ENCODE results near the gene NCOA6. TPM values are rescaled to one million over a fixed set of nuclear protein-coding genes. Genes with fewer than 3 reads are reported as not detected.
A peak's percentile ranks its signal among the peaks of the same experiment; 100 is the strongest.

Gene NCOA6
- polyA plus RNA-seq (2013, experiment 1 of 2) = 22.4 TPM
- 23.7 TPM for polyA plus RNA-seq (2013, experiment 2 of 2)

DNA sequence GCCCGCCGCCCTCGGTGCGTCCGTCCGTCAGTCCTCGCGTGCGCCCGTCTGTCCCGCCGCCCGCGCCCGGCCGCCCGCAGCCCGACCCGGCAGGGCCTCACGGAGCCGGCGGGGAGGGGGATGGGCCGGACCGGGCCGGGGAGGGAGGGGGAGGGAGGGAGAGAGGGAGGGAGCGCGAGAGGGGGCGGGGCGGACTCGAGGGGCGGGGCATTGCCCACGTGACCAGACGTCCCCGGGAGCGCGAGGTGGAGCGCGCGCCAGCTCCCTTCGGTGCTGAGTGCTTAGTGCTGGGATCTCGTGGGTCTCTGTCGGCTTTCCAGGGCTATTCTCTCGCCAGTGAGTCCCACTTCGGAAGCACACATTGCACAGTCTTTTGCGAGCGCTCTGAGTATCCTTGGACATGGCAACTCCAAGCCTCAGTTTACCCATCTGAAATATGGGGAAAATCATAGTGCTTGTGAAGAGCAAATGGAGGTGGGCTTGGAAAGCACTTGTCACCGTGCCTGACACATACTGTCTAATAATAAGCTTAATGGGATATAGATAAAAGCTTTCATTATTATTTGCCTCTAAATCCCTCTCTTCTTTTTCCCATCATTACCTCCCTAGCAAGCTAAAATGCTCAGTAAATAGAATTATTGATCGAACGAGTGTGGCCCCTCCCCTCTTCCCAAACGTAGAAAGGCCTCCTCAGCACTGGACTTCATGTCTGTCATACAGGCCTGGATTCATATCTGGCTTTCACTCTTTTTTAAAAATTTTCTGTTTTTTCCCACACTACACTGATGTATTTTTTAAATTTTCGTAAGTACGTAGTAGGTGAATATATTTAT is at the start of gene NCOA6:
NCOA6 (minus strand) TSS at position 122 of the 833 bp plus-strand sequence. CDS start 43,296 bp downstream, outside the sequence.
- no peaks in the 10 kb centered on the region for H3K9me3 ChIP-seq (ENCODE audit: control insufficient read depth, low read length)
- H3K36me3 ChIP-seq (ENCODE audit: control insufficient read depth, insufficient read depth, low read length) = peaks cover 6% of the 10 kb centered on the region
- H3K27ac ChIP-seq (ENCODE audit: low read depth, low read length, severe bottlenecking) = peak within 1 kb of the TSS; percentile 71
- H3K4me3 ChIP-seq (ENCODE audit: extremely low read depth, insufficient read depth, low read length, poor library complexity, severe bottlenecking) = peak within 1 kb of the TSS; percentile 78
- WGBS, 2 experiments (ENCODE audit: insufficient coverage in 2 of 2) = 17 to 23% methylated on average over 21 to 22 of the region's 52 CpGs
- H3K4me1 ChIP-seq (ENCODE audit: control insufficient read depth, insufficient read depth, low read length, poor library complexity, severe bottlenecking) = no peaks in the 10 kb centered on the region

DNA sequence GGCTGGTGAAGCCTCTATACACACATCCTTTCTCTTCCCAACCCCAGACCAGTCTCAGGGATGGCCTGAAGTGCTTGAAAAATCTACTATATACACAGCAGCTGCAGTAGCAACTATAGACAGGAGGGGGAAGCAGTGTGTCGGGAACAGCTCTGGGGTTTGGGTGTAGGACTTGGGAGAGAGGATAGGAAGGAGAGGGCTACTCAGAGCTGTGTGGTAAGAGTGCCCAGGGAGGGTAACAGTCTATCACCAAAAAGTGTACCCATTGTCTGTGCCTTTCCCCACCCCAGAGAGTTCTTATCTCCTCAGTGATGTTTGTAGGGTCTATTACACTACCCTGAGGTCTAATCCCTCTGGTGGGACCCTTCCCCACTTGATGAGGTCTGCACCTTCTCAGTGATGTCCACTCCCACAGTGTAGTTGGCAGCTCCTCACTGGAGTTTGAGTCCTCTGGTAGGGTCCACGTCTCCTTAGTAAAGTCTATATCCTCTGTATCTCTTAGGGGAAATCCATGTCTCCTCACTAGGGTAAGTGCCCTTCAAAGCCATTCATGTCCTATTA is 48.7 kb upstream of the NCOA6 start:
- Histone ChIP-seq H3K27ac (ENCODE audit: low read depth, low read length, severe bottlenecking) (no peak overlapping the region), H3K4me3 (ENCODE audit: extremely low read depth, insufficient read depth, low read length, poor library complexity, severe bottlenecking) (no peak overlapping the region), H3K4me1 (ENCODE audit: control insufficient read depth, insufficient read depth, low read length, poor library complexity, severe bottlenecking) (peaks cover 8% of the 10 kb centered on the region), H3K36me3 (ENCODE audit: control insufficient read depth, insufficient read depth, low read length) (peaks cover 13% of the 10 kb centered on the region), H3K9me3 (ENCODE audit: control insufficient read depth, low read length) (no peaks in the 10 kb centered on the region)
- 50 to 71% methylated on average over 1 of the region's 2 CpGs for WGBS, 2 experiments (ENCODE audit: insufficient coverage in 2 of 2)

GRCh38 chr20:34873583-34874093 is 48.2 kb upstream of the NCOA6 start:
- 100% methylated on average over 1 of the region's 3 CpGs; no CpG with 5 or more reads in 1 of the 2 experiments for WGBS, 2 experiments (ENCODE audit: insufficient coverage in 2 of 2)
- H3K27ac ChIP-seq (ENCODE audit: low read depth, low read length, severe bottlenecking) = no peak overlapping the region
- peaks cover 8% of the 10 kb centered on the region for H3K4me1 ChIP-seq (ENCODE audit: control insufficient read depth, insufficient read depth, low read length, poor library complexity, severe bottlenecking)
- H3K4me3 ChIP-seq (ENCODE audit: extremely low read depth, insufficient read depth, low read length, poor library complexity, severe bottlenecking) = no peak overlapping the region
- H3K36me3 ChIP-seq (ENCODE audit: control insufficient read depth, insufficient read depth, low read length) = peaks cover 13% of the 10 kb centered on the region
- no peaks in the 10 kb centered on the region for H3K9me3 ChIP-seq (ENCODE audit: control insufficient read depth, low read length)

DNA sequence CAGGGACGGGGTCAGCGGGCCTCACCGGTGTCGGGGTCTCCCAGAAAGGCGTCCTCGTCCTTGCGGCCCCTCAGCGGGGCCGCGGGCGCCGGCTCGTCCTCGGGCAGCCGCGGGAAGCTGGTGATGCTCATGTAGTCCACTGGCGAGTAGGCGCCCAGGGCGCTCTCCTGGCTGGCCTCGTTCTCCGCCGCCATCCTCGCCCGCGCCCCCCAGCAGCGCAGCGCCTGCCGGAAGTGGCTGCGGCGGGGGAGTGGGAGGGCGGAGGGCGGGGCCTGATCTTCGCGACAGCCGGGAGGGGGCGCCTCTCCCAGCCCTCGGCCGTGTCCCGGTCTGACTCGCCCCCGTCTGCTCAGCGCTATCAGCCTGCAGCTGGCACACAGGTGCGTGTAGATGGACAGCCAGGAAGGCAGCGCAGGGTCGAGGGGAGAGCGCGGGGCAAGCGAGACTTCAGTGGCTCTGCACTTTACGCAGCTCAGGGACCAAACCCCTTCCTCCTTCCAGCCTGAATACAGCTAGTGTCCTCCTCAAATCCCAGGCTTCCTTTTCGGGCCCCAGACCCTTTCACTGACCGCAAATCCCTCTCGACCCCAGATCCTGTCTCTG is 47.3 kb upstream of the NCOA6 start, which contains the start of gene GGT7:
GGT7 (minus strand) TSS at position 235 of the 603 bp plus-strand sequence; CDS start at position 194, 41 bp downstream.
- Histone ChIP-seq H3K4me3 (ENCODE audit: extremely low read depth, insufficient read depth, low read length, poor library complexity, severe bottlenecking) (peak within 1 kb of the TSS; percentile 75), H3K9me3 (ENCODE audit: control insufficient read depth, low read length) (no peaks in the 10 kb centered on the region), H3K4me1 (ENCODE audit: control insufficient read depth, insufficient read depth, low read length, poor library complexity, severe bottlenecking) (peaks cover 8% of the 10 kb centered on the region), H3K27ac (ENCODE audit: low read depth, low read length, severe bottlenecking) (no peak within 1 kb of the TSS), H3K36me3 (ENCODE audit: control insufficient read depth, insufficient read depth, low read length) (peaks cover 9% of the 10 kb centered on the region)
- WGBS, 2 experiments (ENCODE audit: insufficient coverage in 2 of 2) = 4 to 5% methylated on average over 30 to 45 of the region's 52 CpGs

GRCh38 chr20:34871966-34872621 is 46.6 kb upstream of the NCOA6 start:
- 51 to 57% methylated on average over 6 to 7 of the region's 10 CpGs for WGBS, 2 experiments (ENCODE audit: insufficient coverage in 2 of 2)
- Histone ChIP-seq H3K27ac (ENCODE audit: low read depth, low read length, severe bottlenecking) (no peak overlapping the region), H3K4me1 (ENCODE audit: control insufficient read depth, insufficient read depth, low read length, poor library complexity, severe bottlenecking) (peaks cover 8% of the 10 kb centered on the region), H3K36me3 (ENCODE audit: control insufficient read depth, insufficient read depth, low read length) (peaks cover 9% of the 10 kb centered on the region), H3K4me3 (ENCODE audit: extremely low read depth, insufficient read depth, low read length, poor library complexity, severe bottlenecking) (peak overlapping the region; percentile 75), H3K9me3 (ENCODE audit: control insufficient read depth, low read length) (no peaks in the 10 kb centered on the region)

DNA sequence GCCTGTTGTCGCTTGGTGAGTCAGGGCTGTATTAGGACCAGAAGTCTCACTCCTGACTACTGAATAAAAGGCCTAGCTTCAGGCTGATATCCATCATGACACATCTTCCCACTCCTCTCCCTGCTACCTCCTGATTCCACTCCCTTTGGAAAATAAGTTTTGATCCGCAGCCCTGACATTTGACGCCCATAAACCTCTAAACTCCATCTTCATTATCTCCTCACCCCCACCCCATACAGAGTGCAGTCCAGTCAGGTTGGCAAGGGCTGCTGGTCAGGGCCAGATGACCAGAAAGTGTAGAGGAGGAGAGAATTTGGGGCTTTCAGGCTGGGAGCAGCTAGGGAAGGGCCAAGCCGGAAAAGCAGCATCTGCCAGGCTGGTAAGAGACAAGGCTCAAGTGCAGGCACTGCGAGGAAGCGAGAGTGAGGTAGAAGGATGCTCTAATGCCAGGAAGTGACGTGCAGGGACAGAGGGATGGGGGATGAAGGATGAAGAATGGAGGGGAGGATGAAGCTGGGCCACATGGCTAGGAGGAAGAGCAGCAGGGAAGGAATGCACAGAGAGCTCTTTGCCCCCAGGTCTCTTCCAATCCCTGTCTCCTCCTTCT is 46.0 kb upstream of the NCOA6 start:
- Histone ChIP-seq H3K9me3 (ENCODE audit: control insufficient read depth, low read length) (no peaks in the 10 kb centered on the region), H3K36me3 (ENCODE audit: control insufficient read depth, insufficient read depth, low read length) (peaks cover 9% of the 10 kb centered on the region), H3K4me3 (ENCODE audit: extremely low read depth, insufficient read depth, low read length, poor library complexity, severe bottlenecking) (peak overlapping the region; percentile 75), H3K27ac (ENCODE audit: low read depth, low read length, severe bottlenecking) (no peak overlapping the region), H3K4me1 (ENCODE audit: control insufficient read depth, insufficient read depth, low read length, poor library complexity, severe bottlenecking) (peaks cover 8% of the 10 kb centered on the region)
- WGBS, 2 experiments (ENCODE audit: insufficient coverage in 2 of 2) = 92 to 96% methylated on average over 3 to 7 of the region's 7 CpGs

DNA sequence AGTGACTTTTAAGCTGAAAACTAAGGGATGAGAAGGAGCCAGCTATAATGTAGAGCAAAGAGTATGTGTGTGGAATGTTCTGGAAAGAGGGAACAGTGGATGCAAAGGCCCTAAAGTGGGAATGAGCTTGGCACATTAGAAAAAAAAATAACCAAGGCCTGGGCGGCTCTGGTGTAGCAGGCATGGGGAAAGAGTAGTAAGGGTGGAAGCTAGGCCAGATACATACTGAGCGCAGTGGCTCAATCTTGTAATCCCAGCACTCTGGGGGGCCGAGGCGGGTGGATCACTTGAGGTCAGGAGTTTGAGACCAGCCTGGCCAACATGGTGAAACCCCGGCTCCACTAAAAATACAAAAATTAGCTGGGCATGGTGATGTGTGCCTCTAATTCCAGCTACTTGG is 38.8 kb upstream of the NCOA6 start:
- Histone ChIP-seq H3K4me3 (ENCODE audit: extremely low read depth, insufficient read depth, low read length, poor library complexity, severe bottlenecking) (no peak overlapping the region), H3K27ac (ENCODE audit: low read depth, low read length, severe bottlenecking) (no peak overlapping the region), H3K4me1 (ENCODE audit: control insufficient read depth, insufficient read depth, low read length, poor library complexity, severe bottlenecking) (peaks cover 3% of the 10 kb centered on the region), H3K9me3 (ENCODE audit: control insufficient read depth, low read length) (no peaks in the 10 kb centered on the region), H3K36me3 (ENCODE audit: control insufficient read depth, insufficient read depth, low read length) (peaks cover 30% of the 10 kb centered on the region)
- WGBS, 2 experiments (ENCODE audit: insufficient coverage in 2 of 2) = 91 to 92% methylated on average over 4 of the region's 5 CpGs

DNA sequence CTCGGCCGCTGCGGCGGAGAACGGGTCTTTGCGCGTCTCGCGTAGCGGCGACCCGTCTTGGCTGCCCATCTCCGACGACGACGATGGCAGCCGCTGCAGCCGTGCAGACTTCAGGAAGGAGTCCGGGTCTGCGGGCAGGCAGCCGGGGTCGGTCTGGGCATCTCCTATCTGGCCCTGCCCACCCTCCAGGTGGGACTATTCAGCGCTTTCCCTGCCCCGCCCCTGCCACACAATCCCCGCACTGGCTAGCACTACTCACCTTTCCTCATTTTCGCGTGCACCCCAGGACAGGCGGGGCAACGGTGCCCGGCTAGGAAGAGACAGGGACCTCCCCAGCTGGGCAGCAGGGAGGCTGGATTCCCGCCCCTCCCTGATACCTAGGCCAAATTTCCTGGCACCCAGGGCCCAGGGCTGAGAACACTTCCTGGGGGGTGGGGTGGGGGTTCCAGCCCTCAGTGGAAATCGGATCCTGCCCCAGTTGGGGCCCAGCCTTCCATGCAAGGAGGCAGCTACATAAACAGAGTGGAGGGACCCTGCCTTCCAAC is 38.0 kb upstream of the NCOA6 start:
- no peak overlapping the region for H3K27ac ChIP-seq (ENCODE audit: low read depth, low read length, severe bottlenecking)
- WGBS, 2 experiments (ENCODE audit: insufficient coverage in 2 of 2) = 91 to 93% methylated on average over 21 to 29 of the region's 32 CpGs
- H3K4me3 ChIP-seq (ENCODE audit: extremely low read depth, insufficient read depth, low read length, poor library complexity, severe bottlenecking) = no peak overlapping the region
- peaks cover 3% of the 10 kb centered on the region for H3K4me1 ChIP-seq (ENCODE audit: control insufficient read depth, insufficient read depth, low read length, poor library complexity, severe bottlenecking)
- H3K36me3 ChIP-seq (ENCODE audit: control insufficient read depth, insufficient read depth, low read length) = peaks cover 32% of the 10 kb centered on the region
- H3K9me3 ChIP-seq (ENCODE audit: control insufficient read depth, low read length) = no peaks in the 10 kb centered on the region

DNA sequence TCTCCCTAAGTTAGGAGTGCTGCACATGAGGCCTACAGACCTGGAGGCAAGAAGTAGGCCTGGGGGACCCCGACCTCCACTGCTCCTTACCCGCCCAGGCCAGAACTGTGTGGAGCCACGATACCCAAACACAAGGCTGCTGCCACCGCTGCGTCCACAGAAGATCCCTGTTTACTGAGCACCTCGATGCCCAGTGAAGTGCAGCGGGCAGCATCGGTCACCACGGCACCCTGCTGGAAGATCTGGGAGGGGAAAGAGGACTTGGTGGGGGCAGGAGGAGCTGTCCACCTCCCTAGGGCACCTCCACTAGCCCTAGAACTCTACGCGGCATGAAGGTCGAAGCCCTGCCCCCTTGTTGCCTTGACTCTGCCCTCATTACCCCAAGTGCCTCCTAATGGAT is 37.3 kb upstream of the NCOA6 start:
- WGBS, 2 experiments (ENCODE audit: insufficient coverage in 2 of 2) = 94 to 96% methylated on average over 11 to 12 of the region's 12 CpGs

More for the DNA sequence above, 37.3 kb upstream of the NCOA6 start:
- Histone ChIP-seq H3K4me1 (ENCODE audit: control insufficient read depth, insufficient read depth, low read length, poor library complexity, severe bottlenecking) (peaks cover 3% of the 10 kb centered on the region), H3K36me3 (ENCODE audit: control insufficient read depth, insufficient read depth, low read length) (peaks cover 39% of the 10 kb centered on the region), H3K27ac (ENCODE audit: low read depth, low read length, severe bottlenecking) (no peak overlapping the region), H3K9me3 (ENCODE audit: control insufficient read depth, low read length) (no peaks in the 10 kb centered on the region), H3K4me3 (ENCODE audit: extremely low read depth, insufficient read depth, low read length, poor library complexity, severe bottlenecking) (no peak overlapping the region)

Measured in mesodermal cell (in vitro differentiated cells).